CMK (cell line): ENCODE data around the gene PLCH1.

ENCODE experiments used
- DNase-seq: peaks from one replicate; pipeline ENCODE4 v3.0.0-alpha.2; 2010; ENCODE audit warnings: low read depth

Gene PLCH1

GRCh38 chr3:155462672-155463071 lies 282.2 kb downstream of the PLCH1 start:
- no peak for DNase-seq

GRCh38 chr3:155457591-155457990 lies 287.3 kb downstream of the PLCH1 start:
- no peak for DNase-seq

DNA sequence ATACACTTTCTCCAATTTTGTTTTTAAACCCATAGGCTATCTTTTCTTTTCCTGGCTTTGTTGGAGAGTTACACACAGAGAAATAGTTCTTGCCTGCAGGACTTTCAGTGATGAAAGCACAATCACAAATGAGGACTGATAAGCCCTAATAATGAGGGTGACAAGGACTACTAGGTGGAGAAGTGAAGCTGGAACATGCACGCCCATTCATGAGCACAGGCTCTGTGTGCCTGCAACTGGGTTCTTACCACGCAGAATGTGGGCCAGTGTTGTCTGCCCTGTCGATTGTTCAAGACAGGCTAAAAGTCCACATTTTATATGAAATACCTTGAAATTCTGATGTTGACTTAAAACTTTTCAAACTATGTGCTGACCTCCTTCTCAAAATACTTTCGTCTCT lies 289.1 kb downstream of the PLCH1 start:
- DNase-seq, result no peak

DNA sequence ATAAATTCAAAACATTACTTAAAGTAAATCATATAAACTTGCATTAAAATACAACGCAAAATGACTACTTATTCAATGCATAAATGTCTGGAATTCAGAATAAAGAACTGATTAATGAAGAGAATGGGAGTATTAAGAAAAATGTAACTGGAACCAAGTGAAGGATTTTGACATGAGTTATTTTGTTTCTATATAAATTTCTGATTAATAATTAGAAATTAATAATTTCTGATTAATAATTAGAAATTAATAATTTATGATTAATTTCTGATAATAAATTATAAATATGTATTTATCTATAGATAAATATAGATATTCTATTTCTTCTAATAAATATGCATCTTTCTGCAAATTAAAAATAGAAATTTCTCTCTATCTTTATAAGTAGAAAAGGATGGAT lies 291.4 kb downstream of the PLCH1 start:
- DNase-seq, result no peak

DNA sequence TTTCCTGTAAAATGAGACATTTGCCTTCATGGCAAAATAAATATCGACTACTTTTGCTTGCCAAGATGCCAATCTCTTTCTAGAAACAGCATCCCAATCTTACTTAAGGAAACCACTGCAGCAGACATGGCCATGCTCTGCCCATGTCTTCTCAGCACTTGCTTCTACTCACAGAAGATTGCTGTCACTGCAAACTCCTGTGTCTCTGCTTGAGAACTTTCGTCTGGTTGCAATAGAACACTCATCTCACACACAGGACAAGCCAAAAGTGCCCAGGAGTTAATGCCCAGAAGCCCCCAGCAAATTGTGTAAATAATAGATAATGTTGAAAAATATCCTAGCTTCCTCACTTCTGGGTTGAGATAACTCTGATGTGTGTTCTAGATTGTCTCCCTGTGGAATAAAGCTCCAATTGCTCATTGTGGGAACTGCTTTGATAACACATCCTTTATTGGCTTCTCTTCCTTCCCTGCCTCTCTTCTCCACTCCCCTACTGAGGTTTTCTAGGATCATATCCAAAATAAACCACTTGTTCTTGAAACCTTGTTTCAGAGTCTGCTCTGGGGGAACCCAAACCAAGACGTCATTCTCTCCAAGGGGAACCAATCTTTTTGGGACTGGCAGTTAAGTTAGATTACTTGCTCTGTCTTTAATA lies 295.1 kb downstream of the PLCH1 start:
- no peak for DNase-seq

DNA sequence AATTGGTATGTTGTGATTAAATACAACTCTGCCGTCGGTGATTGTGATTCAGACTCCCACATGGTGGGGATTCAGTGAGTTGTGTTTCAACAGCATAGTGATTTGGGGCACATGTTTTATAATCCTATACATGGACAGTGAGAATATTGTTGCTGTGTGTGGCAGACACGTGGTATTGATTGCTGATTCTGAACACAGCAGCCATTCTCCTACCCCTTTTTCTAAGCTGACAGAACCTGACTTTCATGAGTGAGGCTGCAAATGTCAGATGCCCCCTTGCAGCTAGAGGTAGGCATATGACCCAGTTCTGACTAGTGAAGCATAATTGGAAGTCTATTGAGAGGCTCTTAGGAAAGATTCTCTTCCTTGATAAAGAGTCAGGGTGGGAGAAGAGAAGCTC lies 296.3 kb downstream of the PLCH1 start:
- DNase-seq, result no peak

DNA sequence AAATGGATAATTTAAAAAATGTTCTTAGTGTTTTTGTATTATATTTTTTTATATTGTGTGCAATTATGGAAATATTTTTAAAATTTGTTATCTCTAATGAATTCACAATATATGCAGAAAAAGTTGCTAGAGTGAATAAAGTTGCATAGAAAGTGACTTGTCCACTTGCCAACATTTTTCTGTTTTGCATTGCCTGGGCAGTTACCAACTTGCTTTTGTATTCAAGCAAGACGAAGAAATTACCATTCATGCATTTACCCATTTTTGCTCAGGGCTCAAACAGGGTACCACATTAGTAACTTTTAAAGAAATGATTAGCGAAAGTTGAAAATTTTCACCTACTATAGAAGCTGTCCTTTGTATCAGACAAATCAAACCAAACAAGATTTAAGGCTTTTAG lies 298.5 kb downstream of the PLCH1 start:
- no peak for DNase-seq

DNA sequence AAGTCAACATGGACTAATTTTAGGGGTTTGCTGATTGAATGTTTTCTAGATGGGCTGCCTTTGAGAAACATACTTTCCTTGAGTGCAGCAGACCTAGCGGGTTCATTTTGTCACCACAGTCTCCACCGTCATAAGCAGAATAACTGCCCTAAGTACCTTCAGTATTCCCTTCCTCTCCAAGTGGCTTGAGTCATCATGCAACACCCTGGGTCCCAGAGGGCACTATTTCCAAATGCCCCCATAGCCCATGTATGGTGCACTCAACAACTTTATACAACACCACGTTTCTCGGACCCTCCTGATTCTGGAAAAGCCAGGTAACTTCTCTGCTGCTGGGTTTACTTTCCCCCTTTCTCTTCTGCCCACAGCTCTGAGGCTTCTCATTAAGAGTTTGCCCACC lies 300.1 kb downstream of the PLCH1 start:
- no peak for DNase-seq

DNA sequence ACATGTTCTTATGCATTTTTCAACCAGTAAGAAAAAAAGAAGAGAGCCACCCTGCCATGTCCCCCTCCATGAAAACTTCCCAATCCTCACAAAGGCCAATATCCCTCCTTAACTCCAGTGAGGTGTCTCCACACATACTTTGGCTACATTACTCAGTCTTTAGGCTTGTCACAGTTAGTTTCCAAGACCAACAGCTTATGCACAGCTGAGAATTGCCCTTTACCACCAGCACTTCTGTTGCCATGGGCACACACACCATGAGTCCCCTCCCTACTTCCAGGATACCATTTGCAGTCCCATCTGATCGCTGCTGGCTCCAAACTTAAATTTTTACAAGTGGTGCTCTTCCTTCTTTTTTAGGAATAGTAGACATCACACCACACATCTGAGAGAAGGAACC lies 301.1 kb downstream of the PLCH1 start:
- DNase-seq, result no peak

GRCh38 chr3:155442072-155442471 lies 302.8 kb downstream of the PLCH1 start:
- DNase-seq, result no peak

DNA sequence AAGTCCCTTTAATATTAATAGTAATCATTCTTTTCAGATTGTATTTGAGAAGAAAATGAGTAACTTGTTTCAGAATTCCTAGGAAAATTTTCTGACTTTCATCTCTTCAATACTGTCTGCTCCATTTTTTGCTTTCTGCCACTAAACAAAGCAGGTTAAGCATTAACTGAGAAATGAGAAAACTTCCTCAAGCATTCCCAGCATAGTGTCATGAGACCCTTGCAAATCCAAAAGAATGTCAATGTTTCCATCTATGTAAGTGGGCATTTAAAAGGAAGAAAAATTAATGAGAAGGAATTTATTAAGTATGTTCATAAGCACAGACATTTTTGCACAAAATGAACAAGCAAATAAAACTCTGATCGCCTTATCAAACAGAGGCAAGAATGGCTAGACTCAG lies 303.4 kb downstream of the PLCH1 start:
- no peak for DNase-seq

- DNase-seq, result no peak
These were observed 303.8 kb downstream of the PLCH1 start for GRCh38 chr3:155441026-155441425.

DNA sequence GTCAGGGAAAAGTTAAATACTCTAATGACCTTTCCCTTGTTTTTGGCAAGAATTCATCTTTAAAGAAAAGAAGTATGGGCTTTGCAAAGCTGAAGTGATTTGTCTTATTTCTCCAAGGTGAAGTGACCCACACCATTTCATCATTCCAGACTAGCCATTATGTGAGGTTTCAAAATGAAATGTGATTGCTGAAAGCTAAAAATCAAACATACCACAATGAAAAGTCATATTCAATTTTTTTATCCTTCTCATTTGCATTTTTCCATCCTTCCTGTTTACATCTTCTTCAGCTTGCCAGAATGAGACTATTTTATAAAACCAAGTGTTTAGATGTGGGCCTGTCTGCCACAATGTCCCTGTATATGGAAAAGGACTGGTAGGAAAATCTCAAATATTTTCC lies 309.1 kb downstream of the PLCH1 start:
- no peak for DNase-seq

DNA sequence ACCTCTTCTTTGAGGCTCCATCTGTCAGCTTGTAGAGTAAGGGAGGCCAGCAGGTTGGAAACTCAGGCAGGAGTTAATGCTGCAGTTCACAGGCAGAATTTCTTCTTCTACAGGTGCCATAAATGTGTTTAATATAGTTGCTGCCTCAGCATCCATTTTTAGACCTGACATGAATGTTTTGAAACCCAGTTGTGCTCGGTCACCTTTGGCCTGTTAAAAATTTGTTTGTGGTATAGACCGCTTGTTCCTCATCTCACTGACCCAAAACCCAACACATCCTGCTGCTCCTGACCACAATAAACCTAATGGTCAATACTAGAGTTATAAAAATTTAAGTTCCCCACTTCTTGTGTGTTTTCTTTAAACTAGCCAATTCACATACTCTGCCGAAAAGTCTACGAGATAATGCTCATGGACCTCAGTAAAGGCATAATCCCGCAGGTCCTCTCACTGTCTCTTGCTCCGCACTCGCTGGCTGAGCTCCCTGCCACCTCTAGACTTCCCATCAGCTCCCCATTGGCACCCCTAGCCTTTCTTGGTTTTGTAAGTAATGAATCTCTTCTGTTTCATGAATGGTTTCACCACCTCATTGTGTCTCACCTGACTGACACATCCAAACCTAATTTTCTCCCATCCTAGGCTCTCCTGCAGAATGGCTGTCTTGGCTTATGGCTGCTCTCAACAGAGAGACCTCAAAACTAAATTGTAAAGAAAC lies 312.9 kb downstream of the PLCH1 start:
- DNase-seq, result no peak

GRCh38 chr3:155428563-155428962 lies 316.3 kb downstream of the PLCH1 start:
- DNase-seq, result no peak

DNA sequence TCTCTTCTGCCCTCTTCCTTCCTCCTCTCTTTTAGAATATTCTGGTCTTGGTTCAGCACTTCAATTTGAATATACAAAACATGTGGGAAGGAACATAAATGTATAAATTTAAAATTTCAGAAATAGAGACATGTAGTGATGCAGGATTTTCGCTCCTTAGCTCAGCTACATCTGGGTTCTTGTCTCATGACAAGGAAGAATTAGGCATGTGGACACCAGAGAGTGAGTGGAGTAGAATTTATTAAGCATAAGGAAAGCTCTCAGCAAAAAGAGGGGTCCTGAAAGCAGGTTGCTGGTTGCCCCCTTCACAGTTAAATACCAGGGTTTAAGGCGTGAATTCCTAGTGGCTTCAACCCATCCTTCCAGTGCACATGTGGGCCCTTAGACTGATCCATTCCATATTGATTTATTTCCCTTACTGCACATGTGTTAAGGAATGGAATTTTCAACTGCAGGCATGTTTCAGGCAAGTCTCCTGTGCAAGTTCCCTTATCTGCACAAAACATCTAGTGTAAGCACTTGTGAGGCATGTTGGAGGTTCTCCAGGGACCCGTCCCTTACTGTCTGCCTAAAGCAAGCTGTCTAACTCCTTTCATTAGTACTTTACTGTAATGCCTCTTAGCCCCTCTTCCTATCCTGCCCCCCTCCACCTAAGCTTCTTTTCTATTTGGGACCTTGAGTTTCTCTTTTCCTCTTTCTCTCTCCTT lies 318.2 kb downstream of the PLCH1 start:
- DNase-seq, result no peak

GRCh38 chr3:155425396-155425795 lies 319.5 kb downstream of the PLCH1 start:
- no peak for DNase-seq

GRCh38 chr3:155424323-155424710 lies 320.6 kb downstream of the PLCH1 start:
- DNase-seq, result no peak

DNA sequence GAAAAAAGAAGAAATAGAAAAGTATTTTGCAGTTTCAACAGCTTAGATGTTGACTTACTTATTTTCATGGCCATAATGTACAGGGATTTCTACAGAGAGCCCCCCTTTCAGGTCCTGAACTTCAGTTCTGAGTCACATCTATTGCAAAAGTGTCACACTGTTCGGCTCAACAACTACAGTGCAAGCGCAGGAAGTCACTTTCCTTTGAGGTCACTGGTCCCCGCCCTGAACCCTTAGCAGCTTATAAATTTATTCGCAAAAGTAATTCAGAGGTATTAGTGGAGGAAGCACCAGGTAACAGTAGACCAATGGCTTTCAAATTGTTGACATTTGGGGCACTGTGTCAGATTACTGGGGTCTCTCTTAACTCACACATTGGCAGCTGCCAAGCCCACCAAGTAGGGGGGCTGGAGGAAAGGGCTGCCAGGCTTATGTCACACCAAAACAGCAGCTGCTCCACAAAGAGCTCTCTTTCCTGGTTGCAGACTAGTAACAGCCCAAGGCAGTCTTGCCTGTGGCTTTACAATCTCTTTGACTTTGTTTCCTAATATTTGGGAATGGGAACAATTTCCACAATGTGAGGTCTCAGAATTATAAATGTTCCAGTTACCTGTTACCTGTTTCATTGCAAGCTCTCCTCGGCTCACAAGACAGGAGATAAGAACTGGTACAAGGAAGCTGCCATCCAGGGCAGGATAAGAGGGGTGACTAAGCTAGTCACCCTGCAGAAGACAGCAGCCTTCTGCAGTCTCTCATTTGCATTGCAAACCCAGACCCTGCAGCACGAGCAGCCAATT lies 321.1 kb downstream of the PLCH1 start:
- DNase-seq, result no peak

DNA sequence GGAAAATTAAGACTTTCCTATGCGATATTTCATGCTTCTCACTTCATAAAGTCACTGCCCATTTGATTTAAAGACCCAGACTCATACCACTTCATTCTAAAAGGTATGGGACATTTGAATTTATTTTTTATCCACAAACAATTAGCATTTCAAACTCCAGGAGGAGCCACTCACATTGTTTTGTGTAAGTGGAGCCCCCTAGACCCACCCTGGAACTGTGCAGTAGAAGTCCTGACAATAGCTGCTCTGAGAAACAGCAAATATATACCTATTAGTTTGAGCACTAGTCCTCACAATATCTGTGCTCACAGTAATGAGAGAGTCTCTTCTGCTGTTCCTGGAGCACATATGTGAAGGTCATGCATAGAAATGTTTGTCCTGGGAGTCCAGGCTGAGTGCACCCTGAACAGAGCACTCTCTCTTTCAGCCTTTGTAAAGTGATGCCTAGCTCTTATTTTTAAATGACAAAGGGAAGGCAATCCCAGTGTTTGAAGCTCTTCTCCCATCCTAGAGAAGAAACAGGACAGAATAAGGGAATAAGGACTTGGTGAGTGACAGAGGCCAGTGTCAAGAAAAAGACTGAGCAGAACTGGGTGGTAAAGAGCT lies 323.9 kb downstream of the PLCH1 start:
- DNase-seq, result no peak

- no peak for DNase-seq
These were observed 324.5 kb downstream of the PLCH1 start for GRCh38 chr3:155420406-155420805.

- DNase-seq, result no peak
These were observed 326.5 kb downstream of the PLCH1 start for GRCh38 chr3:155418407-155418806.
